SK-N-MC (cell line): ENCODE results near the gene PACRG.

Source experiments
- DNase-seq: peaks from one replicate; pipeline ENCODE4 v3.0.0-alpha.2; 2011; ENCODE audit warnings: low read depth, low spot score
- H3K27ac ChIP-seq: fragments of 200-600 bp; sonication (generic); 2 replicates; pipeline ENCODE4 v1.5.1; 2016; ENCODE audit warnings: mixed run types
- H3K36me3 ChIP-seq: fragments of 200-600 bp; sonication (generic); 2 replicates; pipeline ENCODE4 v1.6.1; 2017; ENCODE audit warnings: antibody characterized with exemption, low read length, mixed read lengths; ENCODE audit not compliant: insufficient read depth
- H3K4me3 ChIP-seq: fragments of 200-600 bp; sonication (generic); 2 replicates; pipeline ENCODE4 v1.5.1; 2016
- H3K9ac ChIP-seq: fragments of 200-600 bp; sonication (generic); 2 replicates; pipeline ENCODE4 v1.8.0; 2017; ENCODE audit warnings: mixed run types, mixed read lengths; ENCODE audit not compliant: insufficient read length
- H3K9me3 ChIP-seq: fragments of 200-600 bp; sonication (generic); 2 replicates; pipeline ENCODE4 v1.6.1; 2017; ENCODE audit warnings: low read depth, mild to moderate bottlenecking, antibody characterized with exemption, low read length, moderate library complexity, mixed read lengths
- EZH2 ChIP-seq: fragments of 200-600 bp; sonication (generic); IDR thresholded peaks from one replicate; pipeline ENCODE4 v1.6.1; 2017; ENCODE audit warnings: antibody characterized with exemption
- FOXP2 ChIP-seq: optimal IDR thresholded peaks from 2 replicates; pipeline ENCODE3; 2011; ENCODE audit warnings: mild to moderate bottlenecking, moderate library complexity; ENCODE audit not compliant: insufficient read depth; ENCODE audit errors: extremely low read length, control extremely low read depth
- POLR2AphosphoS5 ChIP-seq: IDR thresholded peaks from 2 replicates; pipeline ENCODE4 v1.6.1; 2012; ENCODE audit warnings: mild to moderate bottlenecking, low read depth, low read length, borderline replicate concordance

The PACRG gene

GRCh38 chr6:163337958-163338357, 610.2 kb downstream of the PACRG start:
- TF ChIP-seq POLR2AphosphoS5 (no peak), EZH2 (no peak), FOXP2 (no peak)
- no peaks in the 10 kb centered on the region for H3K36me3 ChIP-seq
- no peak overlapping the region for H3K27ac ChIP-seq
- no peaks in the 10 kb centered on the region for H3K9me3 ChIP-seq
- DNase-seq: no peak
- H3K4me3 ChIP-seq: no peak overlapping the region
- no peak overlapping the region for H3K9ac ChIP-seq

GRCh38 chr6:163338671-163339405, 611.1 kb downstream of the PACRG start:
- TF ChIP-seq FOXP2: no peak
- no peak for TF ChIP-seq POLR2AphosphoS5
- TF ChIP-seq EZH2: no peak
- no peak overlapping the region for H3K27ac ChIP-seq
- no peak overlapping the region for H3K4me3 ChIP-seq
- H3K36me3 ChIP-seq: no peaks in the 10 kb centered on the region
- no peak for DNase-seq
- H3K9ac ChIP-seq: no peak overlapping the region
- H3K9me3 ChIP-seq: no peaks in the 10 kb centered on the region

- Histone ChIP-seq H3K36me3 (no peaks in the 10 kb centered on the region), H3K27ac (no peak overlapping the region), H3K4me3 (no peak overlapping the region), H3K9ac (no peak overlapping the region), H3K9me3 (no peaks in the 10 kb centered on the region)
- DNase-seq: no peak
- TF ChIP-seq FOXP2 (no peak), EZH2 (no peak), POLR2AphosphoS5 (no peak)
These were observed 611.7 kb downstream of the PACRG start for GRCh38 chr6:163339466-163339865.

- Histone ChIP-seq H3K9me3 (no peaks in the 10 kb centered on the region), H3K36me3 (no peaks in the 10 kb centered on the region), H3K4me3 (no peak overlapping the region), H3K27ac (no peak overlapping the region), H3K9ac (no peak overlapping the region)
- TF ChIP-seq EZH2 (no peak), FOXP2 (no peak), POLR2AphosphoS5 (no peak)
- DNase-seq: no peak
These were observed 612.6 kb downstream of the PACRG start for GRCh38 chr6:163340201-163340887.

- TF ChIP-seq POLR2AphosphoS5 (no peak), FOXP2 (no peak), EZH2 (no peak)
- Histone ChIP-seq H3K27ac (no peak overlapping the region), H3K9ac (no peak overlapping the region), H3K4me3 (no peak overlapping the region), H3K9me3 (no peaks in the 10 kb centered on the region), H3K36me3 (no peaks in the 10 kb centered on the region)
- DNase-seq: no peak
These were observed 613.7 kb downstream of the PACRG start for GRCh38 chr6:163341224-163342061.

GRCh38 chr6:163342571-163343539, 615.1 kb downstream of the PACRG start:
- no peak for DNase-seq
- H3K4me3 ChIP-seq: no peak overlapping the region
- H3K9me3 ChIP-seq: no peaks in the 10 kb centered on the region
- no peak overlapping the region for H3K27ac ChIP-seq
- TF ChIP-seq FOXP2 (no peak), POLR2AphosphoS5 (no peak), EZH2 (no peak)
- no peak overlapping the region for H3K9ac ChIP-seq
- no peaks in the 10 kb centered on the region for H3K36me3 ChIP-seq

- no peak for DNase-seq
- no peaks in the 10 kb centered on the region for H3K9me3 ChIP-seq
- H3K36me3 ChIP-seq: no peaks in the 10 kb centered on the region
- TF ChIP-seq FOXP2 (no peak), EZH2 (no peak), POLR2AphosphoS5 (no peak)
- no peak overlapping the region for H3K4me3 ChIP-seq
- no peak overlapping the region for H3K27ac ChIP-seq
- H3K9ac ChIP-seq: no peak overlapping the region
These were observed 615.8 kb downstream of the PACRG start for GRCh38 chr6:163343609-163344008.

- DNase-seq: no peak
- H3K9me3 ChIP-seq: no peaks in the 10 kb centered on the region
- no peak for TF ChIP-seq EZH2
- no peak for TF ChIP-seq FOXP2
- no peak for TF ChIP-seq POLR2AphosphoS5
- no peak overlapping the region for H3K4me3 ChIP-seq
- H3K27ac ChIP-seq: no peak overlapping the region
- H3K9ac ChIP-seq: no peak overlapping the region
- no peaks in the 10 kb centered on the region for H3K36me3 ChIP-seq
These were observed 616.6 kb downstream of the PACRG start for GRCh38 chr6:163344411-163344810.
